Progenitor cell of endocrine pancreas (in vitro differentiated cells): ENCODE data around the gene TNFRSF11A. TPM values are rescaled to one million over a fixed set of nuclear protein-coding genes. Genes with fewer than 3 reads are reported as not detected.

Experiments
- DNase-seq: peaks from one replicate; pipeline ENCODE4 v3.0.0; 2021; ENCODE audit warnings: low spot score; ENCODE audit not compliant: unreplicated experiment
- H3K27ac Mint-ChIP-seq: 2 replicates; pipeline ENCODE4 v1.8.0; 2021; ENCODE audit warnings: mild to moderate bottlenecking, moderate library complexity, mixed read lengths
- H3K27me3 Mint-ChIP-seq: 2 replicates; pipeline ENCODE4 v1.8.0; 2021; ENCODE audit warnings: mixed read lengths
- H3K36me3 Mint-ChIP-seq: 2 replicates; pipeline ENCODE4 v1.8.0; 2022; ENCODE audit warnings: mixed read lengths; ENCODE audit not compliant: insufficient read depth
- H3K4me1 Mint-ChIP-seq: 2 replicates; pipeline ENCODE4 v1.8.0; 2021; ENCODE audit warnings: low read depth, mixed read lengths
- H3K4me3 Mint-ChIP-seq: 2 replicates; pipeline ENCODE4 v1.8.0; 2021; ENCODE audit warnings: low read depth, mild to moderate bottlenecking, moderate library complexity, mixed read lengths
- H3K9me3 Mint-ChIP-seq: 2 replicates; pipeline ENCODE4 v1.8.0; 2021; ENCODE audit warnings: low read depth, mixed read lengths
- total RNA-seq: library from RNA; stranded (reverse); gene quantifications from 2 replicates; pipeline ENCODE4 v1.2.1, GENCODE V29; 2021
- TF ChIP-seq, protein P1 (sequence below): fragments of 200-600 bp; sonication (generic); IDR thresholded peaks from one replicate; pipeline ENCODE4 v1.5.0; 2021; ENCODE audit warnings: antibody characterized with exemption, mild to moderate bottlenecking; ENCODE audit not compliant: unreplicated experiment

TNFRSF11A gene
- total RNA-seq, 1 donor from 2014 or later: 0.43 TPM

DNA sequence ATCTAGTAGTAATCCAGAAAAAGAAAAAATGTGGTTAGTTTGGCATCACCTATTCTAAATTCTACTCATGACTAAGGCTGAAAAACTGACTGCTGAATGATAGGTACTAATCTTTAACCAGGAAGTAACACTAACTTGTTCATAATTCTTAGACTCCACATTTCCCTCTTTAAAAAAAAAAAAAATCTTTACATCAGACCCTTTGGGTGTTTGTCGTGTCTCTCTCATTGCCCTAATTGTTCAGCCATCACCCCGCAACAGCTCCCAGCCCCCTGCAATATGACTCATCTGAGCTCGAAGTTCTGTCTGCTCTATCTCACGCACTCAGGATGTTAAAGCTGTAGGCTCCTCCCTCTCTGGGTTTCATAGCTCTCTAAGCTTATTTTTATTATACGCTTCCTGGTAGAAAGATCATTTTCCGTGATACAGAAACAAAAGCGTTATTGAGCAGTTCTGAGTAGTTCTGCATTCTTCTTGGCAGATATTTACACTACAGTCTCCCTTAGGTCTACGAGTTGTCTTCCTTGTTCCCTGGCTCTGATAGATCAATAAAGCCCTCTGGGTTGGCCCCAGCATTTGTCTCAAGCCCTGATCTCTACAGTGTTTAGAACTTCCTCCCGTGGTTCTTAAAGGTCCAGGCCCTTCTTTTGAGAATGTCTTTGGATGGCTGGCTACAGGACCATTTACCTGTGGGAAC is 95.6 kb downstream of the TNFRSF11A start:
- Mint-ChIP-seq H3K4me1 (peaks cover 14% of the 10 kb centered on the region), H3K4me3 (no peak overlapping the region), H3K27me3 (peaks cover 11% of the 10 kb centered on the region), H3K36me3 (no peaks in the 10 kb centered on the region), H3K27ac (peak overlapping the region; percentile 17), H3K9me3 (peaks cover 3% of the 10 kb centered on the region)
- TF ChIP-seq, protein P1, sequence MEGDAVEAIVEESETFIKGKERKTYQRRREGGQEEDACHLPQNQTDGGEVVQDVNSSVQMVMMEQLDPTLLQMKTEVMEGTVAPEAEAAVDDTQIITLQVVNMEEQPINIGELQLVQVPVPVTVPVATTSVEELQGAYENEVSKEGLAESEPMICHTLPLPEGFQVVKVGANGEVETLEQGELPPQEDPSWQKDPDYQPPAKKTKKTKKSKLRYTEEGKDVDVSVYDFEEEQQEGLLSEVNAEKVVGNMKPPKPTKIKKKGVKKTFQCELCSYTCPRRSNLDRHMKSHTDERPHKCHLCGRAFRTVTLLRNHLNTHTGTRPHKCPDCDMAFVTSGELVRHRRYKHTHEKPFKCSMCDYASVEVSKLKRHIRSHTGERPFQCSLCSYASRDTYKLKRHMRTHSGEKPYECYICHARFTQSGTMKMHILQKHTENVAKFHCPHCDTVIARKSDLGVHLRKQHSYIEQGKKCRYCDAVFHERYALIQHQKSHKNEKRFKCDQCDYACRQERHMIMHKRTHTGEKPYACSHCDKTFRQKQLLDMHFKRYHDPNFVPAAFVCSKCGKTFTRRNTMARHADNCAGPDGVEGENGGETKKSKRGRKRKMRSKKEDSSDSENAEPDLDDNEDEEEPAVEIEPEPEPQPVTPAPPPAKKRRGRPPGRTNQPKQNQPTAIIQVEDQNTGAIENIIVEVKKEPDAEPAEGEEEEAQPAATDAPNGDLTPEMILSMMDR: no peak
- no peak for DNase-seq

GRCh38 chr18:62425465-62426190 is 100.5 kb downstream of the TNFRSF11A start:
- peak overlapping the region; percentile 71 for H3K27ac Mint-ChIP-seq
- peak; percentile 58 for DNase-seq
- H3K9me3 Mint-ChIP-seq: peaks cover 7% of the 10 kb centered on the region
- H3K27me3 Mint-ChIP-seq: peaks cover 15% of the 10 kb centered on the region
- peak overlapping the region; percentile 64 for H3K4me3 Mint-ChIP-seq
- TF ChIP-seq, protein P1: peak; percentile 76
- H3K4me1 Mint-ChIP-seq: peaks cover 11% of the 10 kb centered on the region
- H3K36me3 Mint-ChIP-seq: peaks cover 2% of the 10 kb centered on the region

- Mint-ChIP-seq H3K27me3 (peaks cover 15% of the 10 kb centered on the region), H3K36me3 (peaks cover 2% of the 10 kb centered on the region), H3K4me1 (peaks cover 6% of the 10 kb centered on the region), H3K27ac (no peak overlapping the region), H3K9me3 (peaks cover 7% of the 10 kb centered on the region), H3K4me3 (no peak overlapping the region)
- TF ChIP-seq, protein P1: no peak
- DNase-seq: no peak
Observed at GRCh38 chr18:62426191-62426488, 101.0 kb downstream of the TNFRSF11A start.

- H3K4me3 Mint-ChIP-seq: no peak overlapping the region
- TF ChIP-seq, protein P1: no peak
- peaks cover 2% of the 10 kb centered on the region for H3K36me3 Mint-ChIP-seq
- no peak overlapping the region for H3K27ac Mint-ChIP-seq
- no peak for DNase-seq
- H3K9me3 Mint-ChIP-seq: peaks cover 7% of the 10 kb centered on the region
- peaks cover 7% of the 10 kb centered on the region for H3K27me3 Mint-ChIP-seq
- peaks cover 7% of the 10 kb centered on the region for H3K4me1 Mint-ChIP-seq
Observed at GRCh38 chr18:62432176-62432575, 107.1 kb downstream of the TNFRSF11A start.

GRCh38 chr18:62434798-62435197 is 109.7 kb downstream of the TNFRSF11A start:
- no peaks in the 10 kb centered on the region for H3K36me3 Mint-ChIP-seq

More at GRCh38 chr18:62434798-62435197, 109.7 kb downstream of the TNFRSF11A start:
- no peak overlapping the region for H3K4me3 Mint-ChIP-seq
- no peak for DNase-seq
- H3K9me3 Mint-ChIP-seq: peaks cover under 1% of the 10 kb centered on the region
- TF ChIP-seq, protein P1: no peak
- H3K4me1 Mint-ChIP-seq: peaks cover 7% of the 10 kb centered on the region
- no peak overlapping the region for H3K27ac Mint-ChIP-seq
- peaks cover 7% of the 10 kb centered on the region for H3K27me3 Mint-ChIP-seq
